Progenitor cell of endocrine pancreas (in vitro differentiated cells): ENCODE data around the gene ITGA2. TPM values are rescaled to one million over a fixed set of nuclear protein-coding genes. Genes with fewer than 3 reads are reported as not detected.

Source experiments
- DNase-seq: peaks from one replicate; pipeline ENCODE4 v3.0.0; 2021; ENCODE audit warnings: low spot score; ENCODE audit not compliant: unreplicated experiment
- H3K27ac Mint-ChIP-seq: 2 replicates; pipeline ENCODE4 v1.8.0; 2021; ENCODE audit warnings: mild to moderate bottlenecking, moderate library complexity, mixed read lengths
- H3K27me3 Mint-ChIP-seq: 2 replicates; pipeline ENCODE4 v1.8.0; 2021; ENCODE audit warnings: mixed read lengths
- H3K36me3 Mint-ChIP-seq: 2 replicates; pipeline ENCODE4 v1.8.0; 2022; ENCODE audit warnings: mixed read lengths; ENCODE audit not compliant: insufficient read depth
- H3K4me1 Mint-ChIP-seq: 2 replicates; pipeline ENCODE4 v1.8.0; 2021; ENCODE audit warnings: low read depth, mixed read lengths
- H3K4me3 Mint-ChIP-seq: 2 replicates; pipeline ENCODE4 v1.8.0; 2021; ENCODE audit warnings: low read depth, mild to moderate bottlenecking, moderate library complexity, mixed read lengths
- H3K9me3 Mint-ChIP-seq: 2 replicates; pipeline ENCODE4 v1.8.0; 2021; ENCODE audit warnings: low read depth, mixed read lengths
- total RNA-seq: library from RNA; stranded (reverse); gene quantifications from 2 replicates; pipeline ENCODE4 v1.2.1, GENCODE V29; 2021
- TF ChIP-seq, protein P1 (sequence below): fragments of 200-600 bp; sonication (generic); IDR thresholded peaks from one replicate; pipeline ENCODE4 v1.5.0; 2021; ENCODE audit warnings: antibody characterized with exemption, mild to moderate bottlenecking; ENCODE audit not compliant: unreplicated experiment

The ITGA2 gene
- total RNA-seq, 1 donor from 2014 or later, result 5.1 TPM

DNA sequence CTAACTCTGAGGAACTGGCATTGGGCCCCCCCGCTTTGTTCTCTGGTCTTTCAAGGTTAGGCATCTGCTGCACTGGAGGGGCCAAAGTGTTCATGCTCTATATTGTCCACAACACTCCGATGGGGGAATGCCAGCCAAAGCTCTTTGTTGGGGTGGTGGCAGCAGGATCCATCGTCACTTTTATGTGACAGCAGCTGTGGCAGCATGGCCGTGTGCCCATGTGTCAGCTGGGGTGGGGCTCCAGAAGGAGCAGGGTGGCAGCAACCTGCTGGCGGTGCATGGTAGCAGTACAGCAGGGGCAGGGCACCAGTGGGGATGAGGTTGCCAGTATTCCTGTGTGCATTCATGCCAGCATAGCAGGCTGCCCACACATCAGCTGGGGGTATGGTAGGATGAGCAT, 28.2 kb downstream of the ITGA2 start:
- TF ChIP-seq, protein P1, sequence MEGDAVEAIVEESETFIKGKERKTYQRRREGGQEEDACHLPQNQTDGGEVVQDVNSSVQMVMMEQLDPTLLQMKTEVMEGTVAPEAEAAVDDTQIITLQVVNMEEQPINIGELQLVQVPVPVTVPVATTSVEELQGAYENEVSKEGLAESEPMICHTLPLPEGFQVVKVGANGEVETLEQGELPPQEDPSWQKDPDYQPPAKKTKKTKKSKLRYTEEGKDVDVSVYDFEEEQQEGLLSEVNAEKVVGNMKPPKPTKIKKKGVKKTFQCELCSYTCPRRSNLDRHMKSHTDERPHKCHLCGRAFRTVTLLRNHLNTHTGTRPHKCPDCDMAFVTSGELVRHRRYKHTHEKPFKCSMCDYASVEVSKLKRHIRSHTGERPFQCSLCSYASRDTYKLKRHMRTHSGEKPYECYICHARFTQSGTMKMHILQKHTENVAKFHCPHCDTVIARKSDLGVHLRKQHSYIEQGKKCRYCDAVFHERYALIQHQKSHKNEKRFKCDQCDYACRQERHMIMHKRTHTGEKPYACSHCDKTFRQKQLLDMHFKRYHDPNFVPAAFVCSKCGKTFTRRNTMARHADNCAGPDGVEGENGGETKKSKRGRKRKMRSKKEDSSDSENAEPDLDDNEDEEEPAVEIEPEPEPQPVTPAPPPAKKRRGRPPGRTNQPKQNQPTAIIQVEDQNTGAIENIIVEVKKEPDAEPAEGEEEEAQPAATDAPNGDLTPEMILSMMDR, result no peak
- no peak overlapping the region for H3K27ac Mint-ChIP-seq
- H3K9me3 Mint-ChIP-seq, result peaks cover 13% of the 10 kb centered on the region
- no peak for DNase-seq
- peaks cover 3% of the 10 kb centered on the region for H3K4me1 Mint-ChIP-seq
- H3K4me3 Mint-ChIP-seq, result no peak overlapping the region
- H3K27me3 Mint-ChIP-seq, result no peaks in the 10 kb centered on the region
- H3K36me3 Mint-ChIP-seq, result peaks cover 2% of the 10 kb centered on the region

DNA sequence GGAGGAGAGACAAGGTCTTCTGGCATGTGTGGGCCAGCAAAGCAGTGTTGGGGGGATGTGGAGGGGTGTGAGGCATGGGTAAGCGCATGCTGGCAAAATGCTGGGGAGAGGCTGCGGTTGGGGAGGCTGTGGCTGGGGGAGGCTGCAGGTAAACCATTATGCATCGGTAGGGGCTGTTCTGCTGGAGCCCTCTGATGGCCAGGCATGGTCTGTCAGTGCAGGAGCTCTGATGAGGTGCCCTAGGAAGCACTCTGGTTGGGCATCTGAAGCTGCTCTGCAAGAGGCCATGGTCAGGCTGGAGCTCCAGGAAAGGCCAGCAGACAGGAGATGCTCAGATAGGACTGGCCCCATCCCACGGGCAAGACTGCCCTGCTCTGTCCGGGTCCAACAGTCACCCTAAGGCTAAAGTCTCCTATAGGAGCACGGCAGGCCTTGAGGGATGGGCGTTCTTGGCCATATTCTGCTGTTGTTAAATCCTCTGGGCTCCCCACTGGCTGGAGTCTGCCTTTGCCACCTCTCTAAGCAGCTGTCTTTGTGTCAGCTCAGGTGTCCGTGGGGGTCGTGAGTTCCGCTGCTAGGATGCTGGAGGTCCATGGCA, 28.7 kb downstream of the ITGA2 start:
- Mint-ChIP-seq H3K27ac (no peak overlapping the region), H3K9me3 (peaks cover 12% of the 10 kb centered on the region), H3K27me3 (no peaks in the 10 kb centered on the region), H3K4me3 (no peak overlapping the region), H3K4me1 (peaks cover 3% of the 10 kb centered on the region), H3K36me3 (peaks cover 2% of the 10 kb centered on the region)
- no peak for DNase-seq
- TF ChIP-seq, protein P1, result no peak

DNA sequence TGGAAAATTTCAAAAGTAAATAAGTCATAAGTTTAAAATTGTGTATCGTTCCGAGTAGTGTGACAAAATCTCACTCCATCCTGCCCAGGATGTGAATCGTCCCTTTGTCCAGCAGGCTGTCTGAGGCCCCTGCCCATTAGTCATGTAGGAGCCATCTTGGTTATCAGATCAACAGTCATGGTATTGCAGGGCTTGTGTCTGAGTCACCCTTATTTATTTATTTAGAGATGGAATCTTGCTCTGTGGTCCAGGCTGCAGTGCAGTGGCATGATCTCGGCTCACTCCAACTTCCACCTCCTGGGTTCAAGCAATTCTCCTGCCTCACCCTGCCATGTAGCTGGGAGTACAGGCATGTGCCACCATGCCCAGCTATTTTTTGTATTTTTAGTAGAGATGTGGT, 30.2 kb downstream of the ITGA2 start:
- Mint-ChIP-seq H3K27ac (no peak overlapping the region), H3K27me3 (no peaks in the 10 kb centered on the region), H3K4me1 (peaks cover 3% of the 10 kb centered on the region), H3K36me3 (no peaks in the 10 kb centered on the region), H3K9me3 (peaks cover 2% of the 10 kb centered on the region), H3K4me3 (no peak overlapping the region)
- no peak for DNase-seq
- TF ChIP-seq, protein P1, result no peak

- DNase-seq, result no peak
- Mint-ChIP-seq H3K9me3 (no peaks in the 10 kb centered on the region), H3K27ac (no peak overlapping the region), H3K36me3 (no peaks in the 10 kb centered on the region), H3K4me1 (no peaks in the 10 kb centered on the region), H3K4me3 (no peak overlapping the region), H3K27me3 (no peaks in the 10 kb centered on the region)
- TF ChIP-seq, protein P1, result no peak
Observed at GRCh38 chr5:53022930-53023511, 33.9 kb downstream of the ITGA2 start.

DNA sequence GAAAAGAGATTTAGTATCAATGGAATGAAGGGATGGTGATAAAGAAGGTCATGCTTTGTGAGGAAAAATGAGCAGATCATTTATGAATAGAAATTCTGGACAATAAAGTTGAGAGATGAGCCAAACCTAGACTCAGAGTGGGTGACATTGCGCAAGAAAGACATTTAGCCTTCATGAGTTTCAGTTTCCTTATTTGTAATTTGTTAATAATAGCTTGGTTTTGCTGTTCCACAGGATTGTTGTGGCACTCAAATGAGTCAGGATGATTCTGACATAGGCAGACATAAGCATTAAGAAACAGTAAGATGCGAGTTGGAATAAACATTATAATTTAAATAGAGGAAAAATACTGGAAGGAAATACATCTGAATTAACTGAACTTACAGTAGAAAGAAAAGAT, 34.8 kb downstream of the ITGA2 start:
- H3K27ac Mint-ChIP-seq, result no peak overlapping the region
- no peaks in the 10 kb centered on the region for H3K27me3 Mint-ChIP-seq

More for the DNA sequence above, 34.8 kb downstream of the ITGA2 start:
- TF ChIP-seq, protein P1, result no peak
- Mint-ChIP-seq H3K9me3 (no peaks in the 10 kb centered on the region), H3K4me1 (no peaks in the 10 kb centered on the region), H3K36me3 (no peaks in the 10 kb centered on the region), H3K4me3 (no peak overlapping the region)
- no peak for DNase-seq
